Omental fat pad (tissue), 4 donors: ENCODE measurements around the gene BMPER. TPM values are rescaled to one million over a fixed set of nuclear protein-coding genes. Genes with fewer than 3 reads are reported as not detected.

ENCODE experiments used
- ATAC-seq: fragments of 150-250 bp; one replicate; pipeline ENCODE4 v1.9.1; 2016; ENCODE audit warnings: mild to moderate bottlenecking, moderate library complexity; ENCODE audit not compliant: low FRiP score
- DNase-seq: peaks from one replicate; pipeline ENCODE4 v3.0.0-alpha.2; 2019; ENCODE audit warnings: low spot score
- total RNA-seq, 4 donors: library from RNA; depleted of rRNA; stranded (reverse); fragments of >200 nt; gene quantifications; one replicate each; pipeline ENCODE4 v1.1.0, GENCODE V29; 2016
- TF ChIP-seq, protein P1 (sequence below), 3 donors: fragments of 450-650 bp; IDR thresholded peaks; one replicate each; pipeline ENCODE4 v1.5.1; 2016 to 2017; ENCODE audit warnings: antibody characterized with exemption in 3 of 3, mild to moderate bottlenecking in 3 of 3, moderate library complexity in 2 of 3

Gene BMPER
- total RNA-seq, 4 donors from 2014 or later, result 5.4 to 32.5 (median 16.6) TPM

DNA sequence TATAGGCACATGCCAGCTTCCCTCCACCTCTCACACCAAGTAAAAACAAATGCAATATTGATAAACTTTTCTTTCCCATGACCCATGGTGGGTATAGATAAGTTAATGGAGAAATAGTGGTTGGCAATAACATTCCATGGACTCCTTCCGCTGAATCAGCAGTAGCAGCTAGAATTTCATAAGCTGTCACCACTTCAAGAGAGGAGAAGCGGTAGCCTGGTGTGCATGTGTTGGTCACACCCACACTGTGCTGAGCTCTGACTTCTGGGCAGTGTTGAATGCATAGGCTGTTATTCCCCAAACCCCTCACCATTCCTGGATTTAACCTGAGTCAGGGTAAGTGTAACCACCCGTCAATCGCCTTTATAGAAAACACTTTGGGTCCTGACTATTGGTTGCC is 32.5 kb upstream of the BMPER start:
- TF ChIP-seq, protein P1, sequence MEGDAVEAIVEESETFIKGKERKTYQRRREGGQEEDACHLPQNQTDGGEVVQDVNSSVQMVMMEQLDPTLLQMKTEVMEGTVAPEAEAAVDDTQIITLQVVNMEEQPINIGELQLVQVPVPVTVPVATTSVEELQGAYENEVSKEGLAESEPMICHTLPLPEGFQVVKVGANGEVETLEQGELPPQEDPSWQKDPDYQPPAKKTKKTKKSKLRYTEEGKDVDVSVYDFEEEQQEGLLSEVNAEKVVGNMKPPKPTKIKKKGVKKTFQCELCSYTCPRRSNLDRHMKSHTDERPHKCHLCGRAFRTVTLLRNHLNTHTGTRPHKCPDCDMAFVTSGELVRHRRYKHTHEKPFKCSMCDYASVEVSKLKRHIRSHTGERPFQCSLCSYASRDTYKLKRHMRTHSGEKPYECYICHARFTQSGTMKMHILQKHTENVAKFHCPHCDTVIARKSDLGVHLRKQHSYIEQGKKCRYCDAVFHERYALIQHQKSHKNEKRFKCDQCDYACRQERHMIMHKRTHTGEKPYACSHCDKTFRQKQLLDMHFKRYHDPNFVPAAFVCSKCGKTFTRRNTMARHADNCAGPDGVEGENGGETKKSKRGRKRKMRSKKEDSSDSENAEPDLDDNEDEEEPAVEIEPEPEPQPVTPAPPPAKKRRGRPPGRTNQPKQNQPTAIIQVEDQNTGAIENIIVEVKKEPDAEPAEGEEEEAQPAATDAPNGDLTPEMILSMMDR (IDR thresholded peaks at IDR 0.05), result no peak
- DNase-seq (no peak), ATAC-seq (no peak)

DNA sequence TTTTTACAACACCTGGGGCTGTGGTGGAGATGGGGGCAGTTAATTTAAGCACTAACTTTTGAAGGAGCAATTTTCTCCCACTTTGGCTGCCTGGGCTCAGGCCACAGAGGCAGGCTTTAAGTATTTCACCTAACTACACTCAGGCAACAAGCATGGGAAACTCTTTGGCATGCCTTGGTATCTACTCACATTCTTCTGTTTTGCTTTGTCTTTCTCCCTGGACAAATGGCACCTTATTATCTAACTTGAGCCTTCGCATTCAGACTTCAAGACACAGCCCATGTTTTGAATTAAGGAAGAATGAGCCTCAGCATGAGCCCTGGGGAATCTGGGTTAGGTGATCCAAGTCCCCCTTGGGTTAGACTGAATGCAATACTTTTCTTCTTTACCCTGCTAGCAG is 31.8 kb upstream of the BMPER start:
- no peak for ATAC-seq
- TF ChIP-seq, protein P1 (IDR thresholded peaks at IDR 0.05), result no peak
- no peak for DNase-seq

DNA sequence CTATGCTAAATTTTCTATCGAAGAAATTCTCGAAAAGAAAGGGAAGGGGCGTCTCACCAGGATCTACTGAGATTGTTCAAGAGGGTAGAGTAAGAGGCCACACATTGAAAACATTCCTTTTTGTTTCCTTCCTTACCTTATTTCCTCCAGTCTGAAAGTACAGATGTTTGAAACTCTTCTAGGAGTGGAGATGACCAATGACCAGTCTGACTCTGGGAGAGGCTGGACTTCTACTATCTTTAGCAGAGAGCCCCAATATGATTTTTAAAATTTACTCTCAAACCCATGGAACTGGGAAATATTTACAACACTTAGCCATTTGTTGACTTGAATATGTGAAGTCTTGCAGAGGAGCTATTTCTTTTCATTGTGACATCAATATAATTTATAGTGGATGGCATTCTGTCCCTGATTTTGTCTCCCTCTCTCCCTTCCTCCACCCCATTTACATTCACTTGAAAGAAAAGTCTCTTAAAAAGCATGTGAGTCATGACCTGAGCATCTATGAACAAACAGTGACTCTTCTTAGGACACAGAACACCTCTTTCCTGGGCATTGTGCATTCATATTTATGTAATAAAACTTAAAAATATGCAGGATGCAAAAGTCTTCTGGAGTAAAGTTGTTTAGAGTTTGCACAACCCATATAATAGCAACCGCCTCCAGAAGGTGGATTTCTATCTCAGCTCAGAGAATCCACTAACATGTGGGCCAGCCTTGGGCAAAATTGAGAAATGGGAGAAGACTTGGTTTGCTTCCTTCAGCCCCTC is 31.2 kb upstream of the BMPER start:
- TF ChIP-seq, protein P1 (IDR thresholded peaks at IDR 0.05), result no peak
- peak; percentile 58 for ATAC-seq
- DNase-seq, result no peak

DNA sequence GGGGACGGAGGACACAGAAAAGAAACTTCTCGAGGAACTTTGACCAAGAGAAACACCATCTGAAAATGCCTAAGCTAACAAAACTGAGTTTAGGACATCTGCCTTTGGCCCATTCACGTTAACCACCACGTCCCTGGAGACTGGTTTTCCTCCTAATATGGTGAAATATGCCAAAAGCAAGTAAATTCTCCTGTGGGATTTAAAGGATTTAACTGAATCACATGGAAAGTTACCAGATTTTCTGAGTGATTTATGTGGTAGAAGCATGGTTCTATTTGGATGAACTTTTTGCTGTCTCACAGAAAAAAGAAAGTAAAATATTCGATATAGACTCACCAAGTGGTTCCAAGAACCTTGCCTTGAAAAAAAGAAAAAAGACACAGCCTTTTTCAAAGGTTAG is 30.4 kb upstream of the BMPER start:
- DNase-seq, result no peak
- TF ChIP-seq, protein P1 (IDR thresholded peaks at IDR 0.05), result no peak
- peak; percentile 53 for ATAC-seq

DNA sequence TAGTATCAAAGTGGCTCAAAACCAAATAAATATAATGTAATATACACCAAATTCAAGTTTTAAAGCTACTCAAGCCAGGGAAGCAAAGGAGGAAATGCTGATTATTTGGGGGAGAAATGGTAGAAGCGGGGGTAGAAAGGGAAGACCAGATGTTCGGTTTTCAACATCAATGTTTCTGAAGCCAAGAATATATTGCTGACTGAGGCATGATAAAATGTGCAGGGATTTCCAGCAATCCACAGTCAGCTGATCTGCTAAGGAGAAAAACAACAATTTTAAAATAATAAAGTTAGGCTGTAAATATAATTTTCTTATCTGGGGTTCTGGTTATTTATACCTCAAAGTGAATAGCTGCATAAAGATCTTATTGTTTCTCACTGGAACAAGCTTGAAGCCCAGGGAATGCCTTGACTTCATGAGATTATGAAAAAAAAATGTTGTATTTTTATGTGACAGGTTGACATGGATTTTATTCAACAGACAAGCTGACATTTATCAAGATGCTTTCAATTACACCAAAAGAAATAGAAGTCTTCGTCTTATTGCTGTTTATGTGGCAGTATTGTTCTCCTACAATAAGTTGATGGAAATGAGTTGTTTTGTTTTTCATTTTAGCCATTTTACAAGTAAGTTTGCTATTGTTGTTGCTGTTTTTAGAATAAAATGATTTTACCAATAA is 28.6 kb upstream of the BMPER start:
- no peak for ATAC-seq
- DNase-seq, result no peak

DNA sequence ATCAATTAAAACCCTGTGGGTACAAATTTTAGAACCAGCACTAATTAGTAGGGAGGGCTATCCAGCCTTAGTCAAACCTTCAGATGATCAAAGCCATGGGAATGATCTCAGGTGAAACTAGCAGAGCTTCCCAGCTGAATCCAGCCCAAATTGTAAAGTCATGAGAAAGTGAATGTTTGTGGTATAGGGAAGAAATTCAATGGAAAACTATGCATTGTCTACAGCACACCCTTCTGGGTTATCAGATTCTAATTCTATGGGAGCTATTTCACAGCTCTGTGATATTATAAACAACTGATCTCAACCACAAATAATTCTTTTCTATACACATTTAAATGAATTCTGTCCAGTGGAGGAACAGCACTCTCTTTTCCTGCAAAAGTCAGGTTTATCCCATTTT is 24.6 kb upstream of the BMPER start:
- ATAC-seq, result no peak
- TF ChIP-seq, protein P1 (IDR thresholded peaks at IDR 0.05), result no peak

More for the DNA sequence above, 28.6 kb upstream of the BMPER start:
- TF ChIP-seq, protein P1 (IDR thresholded peaks at IDR 0.05), result no peak

DNA sequence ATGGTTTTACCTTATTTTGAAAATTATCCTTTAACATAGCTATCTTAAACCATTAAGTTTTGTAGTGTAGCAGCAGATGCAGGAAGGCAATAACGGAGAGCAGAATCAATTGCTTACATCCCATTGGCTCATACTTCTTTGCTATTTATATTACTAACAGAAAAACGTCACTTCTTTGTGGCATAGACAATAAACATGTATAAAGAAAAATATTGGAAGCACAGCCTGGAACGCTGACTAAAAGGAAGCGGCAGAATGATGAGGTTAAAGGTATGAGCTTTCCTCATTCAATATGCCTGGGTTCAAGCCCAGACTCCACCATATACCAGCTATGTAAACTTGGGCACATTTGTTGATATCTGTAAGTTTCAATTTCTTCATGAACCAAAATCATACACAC is 24.0 kb upstream of the BMPER start:
- TF ChIP-seq, protein P1 (IDR thresholded peaks at IDR 0.05), result no peak
- ATAC-seq (no peak), DNase-seq (no peak)

More for the DNA sequence above, 24.6 kb upstream of the BMPER start:
- no peak for DNase-seq
